GM21528 (cell line): ENCODE measurements around the gene GUCY2F.

Source experiments
- ATAC-seq: cut with Tn5 transposase; IDR thresholded peaks from one replicate; pipeline ENCODE4 v1.9.1; 2021; ENCODE audit warnings: mild to moderate bottlenecking, moderate library complexity; ENCODE audit not compliant: unreplicated experiment, low FRiP score

The GUCY2F gene

DNA sequence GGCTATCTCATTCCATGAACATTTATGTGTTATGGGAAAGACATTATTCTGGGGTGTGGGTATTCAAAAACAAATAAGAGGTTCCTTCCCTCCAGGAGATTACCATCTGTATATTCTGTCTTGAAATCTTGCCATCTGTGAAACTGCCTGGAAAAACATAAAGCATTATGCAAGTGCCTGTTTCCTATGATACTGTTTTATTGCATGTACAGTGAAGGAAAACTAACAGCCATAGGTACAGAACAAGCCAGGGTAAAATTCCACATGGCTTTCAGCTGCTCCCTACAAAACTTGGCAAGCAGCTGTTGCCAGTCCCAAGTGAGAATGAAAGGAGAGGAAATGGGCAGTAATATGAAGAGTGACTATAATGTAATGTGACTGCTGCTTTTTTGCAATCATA lies 136.0 kb downstream of the GUCY2F start:
- no peak for ATAC-seq

GRCh38 chrX:109344678-109345077 lies 137.2 kb downstream of the GUCY2F start:
- no peak for ATAC-seq

DNA sequence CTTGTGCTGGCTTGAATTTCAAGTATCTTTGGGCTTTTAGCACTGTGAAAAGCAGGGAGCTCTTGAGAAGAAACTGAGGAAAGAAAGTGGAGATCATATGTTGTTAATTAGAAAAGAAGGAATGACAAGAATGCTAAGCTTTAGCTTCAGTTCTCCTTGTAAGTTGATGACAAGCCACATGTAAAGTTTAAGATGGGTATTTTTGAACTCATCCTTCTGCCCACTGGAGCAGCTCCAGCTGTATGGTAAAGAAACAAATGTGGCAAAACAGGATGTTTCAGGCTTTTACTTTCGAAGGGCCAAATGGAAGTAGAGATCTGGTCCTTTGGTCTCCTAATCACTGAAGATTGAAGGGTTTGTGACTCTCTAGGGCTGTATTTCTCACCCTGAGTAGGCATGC lies 137.8 kb downstream of the GUCY2F start:
- no peak for ATAC-seq

GRCh38 chrX:109343671-109344070 lies 138.2 kb downstream of the GUCY2F start:
- ATAC-seq, result no peak

DNA sequence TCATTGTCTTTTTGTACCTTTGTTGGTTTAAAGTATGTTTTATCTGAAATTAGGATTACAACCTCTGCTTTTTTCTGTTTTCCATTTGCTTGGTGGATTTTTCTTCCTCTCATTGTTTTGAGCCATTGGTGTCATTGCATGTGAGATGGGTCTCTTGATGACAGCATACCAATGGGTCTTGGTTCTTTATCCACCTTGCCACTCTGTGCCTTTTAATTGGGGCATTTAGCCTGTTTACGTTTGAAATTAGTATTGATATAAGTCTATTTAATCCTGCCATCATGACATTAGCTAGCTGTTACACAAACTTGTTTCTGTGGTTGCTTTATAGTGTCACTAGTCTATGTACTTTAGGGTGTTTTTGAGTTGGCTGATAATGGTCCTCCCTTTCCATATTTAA lies 145.7 kb downstream of the GUCY2F start:
- ATAC-seq, result no peak

DNA sequence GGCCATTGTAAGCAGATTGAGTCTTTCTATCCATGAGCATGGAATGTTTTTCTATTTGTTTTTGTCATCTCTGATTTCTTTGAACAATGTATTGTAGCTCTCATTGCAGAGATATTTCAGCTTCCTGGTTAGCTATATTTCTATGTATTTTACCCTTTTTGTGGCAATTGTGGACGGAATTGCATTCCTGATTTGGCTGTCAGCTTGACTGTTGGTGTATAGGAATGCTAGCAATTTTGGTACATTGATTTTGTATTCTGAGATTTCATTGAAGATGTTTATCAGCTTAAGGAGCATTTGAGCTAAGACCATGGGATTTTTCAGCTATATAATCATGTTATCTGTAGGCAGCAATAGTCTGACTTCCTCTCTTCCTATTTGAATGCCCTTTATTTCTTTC lies 154.6 kb downstream of the GUCY2F start:
- ATAC-seq, result no peak
